ENCODE data around the gene APLP1.
A peak's percentile ranks its signal among the peaks of the same experiment; 100 is the strongest.
"Not testable (repeated sequence)": the region's sequence is repeated elsewhere in the genome, so short reads cannot be mapped to it uniquely, and the experiment has no call there.

Gene APLP1

GRCh38 chr19:35861640-35862160 lies 6.7 kb upstream of the APLP1 start:
- CTCF ChIA-PET, result no interaction called here
- H3K4me3 ChIP-seq (ENCODE audit: control insufficient read depth in 1 of 7, extremely low read depth in 1 of 7, insufficient read depth in 4 of 7, low read depth in 2 of 7, low read length in 6 of 7), result no peak overlapping the region
- no peaks in the 10 kb centered on the region for H3K36me3 ChIP-seq (ENCODE audit: control insufficient read depth in 4 of 4, insufficient read depth in 4 of 4, low read length in 3 of 4)
- peaks cover 0 to 9% (median 0%) of the 10 kb centered on the region in 5 experiments for H3K9me3 ChIP-seq (ENCODE audit: control extremely low read depth in 1 of 5, control insufficient read depth in 4 of 5, insufficient read depth in 2 of 5, low read depth in 1 of 5, low read length in 4 of 5)
- no peak for DNase-seq
- H3K27me3 ChIP-seq (replicated peaks in 2 of 5; ENCODE audit: control insufficient read depth in 4 of 5, insufficient read depth in 5 of 5, low read length in 4 of 5), result peaks cover 0 to 91% (median 49%) of the 10 kb centered on the region in 5 experiments
- POLR2A ChIA-PET, result no interaction called here
- WGBS (ENCODE audit: insufficient coverage), result 47% methylated on average over 18 of the region's 19 CpGs
- H3K27ac ChIP-seq (ENCODE audit: insufficient read depth in 1 of 2, low read depth in 1 of 2, low read length in 2 of 2, poor library complexity in 1 of 2, severe bottlenecking in 2 of 2), result no peak overlapping the region
- peaks cover 0 to 13% (median 6%) of the 10 kb centered on the region in 4 experiments for H3K4me1 ChIP-seq (ENCODE audit: control extremely low read depth in 1 of 4, control insufficient read depth in 4 of 4, insufficient read depth in 4 of 4, low read length in 3 of 4)

DNA sequence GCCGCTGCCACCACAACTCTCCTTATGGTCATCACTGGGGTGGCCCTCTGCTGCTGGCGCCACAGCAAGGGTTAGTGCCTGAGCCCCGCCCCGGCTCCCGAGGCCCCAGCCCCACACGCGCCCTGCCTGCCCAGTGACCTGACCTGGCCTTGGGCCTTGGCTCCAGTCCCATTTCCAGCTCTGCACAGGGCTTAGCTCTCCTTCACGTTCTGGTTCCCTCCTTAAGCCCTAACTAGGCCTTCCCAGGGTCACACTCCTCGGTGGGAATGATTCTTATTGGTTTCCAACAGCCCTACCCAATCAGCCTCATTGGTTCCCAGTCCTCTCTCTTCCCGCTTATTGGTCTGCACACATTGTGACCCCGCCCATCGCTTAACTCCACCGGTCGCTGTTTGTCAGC lies 5.8 kb upstream of the APLP1 start:
- Histone ChIP-seq H3K9me3 (ENCODE audit: control extremely low read depth in 1 of 5, control insufficient read depth in 4 of 5, insufficient read depth in 2 of 5, low read depth in 1 of 5, low read length in 4 of 5) (peaks cover 0 to 9% (median 0%) of the 10 kb centered on the region in 5 experiments), H3K4me1 (ENCODE audit: control extremely low read depth in 1 of 4, control insufficient read depth in 4 of 4, insufficient read depth in 4 of 4, low read length in 3 of 4) (peaks cover 0 to 5% (median 0%) of the 10 kb centered on the region in 4 experiments), H3K4me3 (ENCODE audit: control insufficient read depth in 1 of 7, extremely low read depth in 1 of 7, insufficient read depth in 4 of 7, low read depth in 2 of 7, low read length in 6 of 7) (no peak overlapping the region), H3K27ac (ENCODE audit: insufficient read depth in 1 of 2, low read depth in 1 of 2, low read length in 2 of 2, poor library complexity in 1 of 2, severe bottlenecking in 2 of 2) (no peak overlapping the region), H3K27me3 (replicated peaks in 2 of 5; ENCODE audit: control insufficient read depth in 4 of 5, insufficient read depth in 5 of 5, low read length in 4 of 5) (peaks cover 0 to 91% (median 51%) of the 10 kb centered on the region in 5 experiments), H3K36me3 (ENCODE audit: control insufficient read depth in 4 of 4, insufficient read depth in 4 of 4, low read length in 3 of 4) (no peaks in the 10 kb centered on the region)
- 93% methylated on average over 14 of the region's 14 CpGs for WGBS (ENCODE audit: insufficient coverage)
- no peak for DNase-seq
- POLR2A ChIA-PET, result no interaction called here
- CTCF ChIA-PET, result no interaction called here

GRCh38 chr19:35863018-35863417 lies 5.4 kb upstream of the APLP1 start:
- H3K27me3 ChIP-seq (replicated peaks in 2 of 5; ENCODE audit: control insufficient read depth in 4 of 5, insufficient read depth in 5 of 5, low read length in 4 of 5), result peaks cover 0 to 91% (median 49%) of the 10 kb centered on the region in 5 experiments
- H3K36me3 ChIP-seq (ENCODE audit: control insufficient read depth in 4 of 4, insufficient read depth in 4 of 4, low read length in 3 of 4), result no peaks in the 10 kb centered on the region
- H3K27ac ChIP-seq (ENCODE audit: insufficient read depth in 1 of 2, low read depth in 1 of 2, low read length in 2 of 2, poor library complexity in 1 of 2, severe bottlenecking in 2 of 2), result no peak overlapping the region
- H3K4me3 ChIP-seq (ENCODE audit: control insufficient read depth in 1 of 7, extremely low read depth in 1 of 7, insufficient read depth in 4 of 7, low read depth in 2 of 7, low read length in 6 of 7), result no peak overlapping the region
- 90% methylated on average over 5 of the region's 5 CpGs for WGBS (ENCODE audit: insufficient coverage)
- CTCF ChIA-PET, result no interaction called here
- no peak for DNase-seq
- POLR2A ChIA-PET, result no interaction called here
- H3K9me3 ChIP-seq (ENCODE audit: control extremely low read depth in 1 of 5, control insufficient read depth in 4 of 5, insufficient read depth in 2 of 5, low read depth in 1 of 5, low read length in 4 of 5), result peaks cover 0 to 9% (median 0%) of the 10 kb centered on the region in 5 experiments
- H3K4me1 ChIP-seq (ENCODE audit: control extremely low read depth in 1 of 4, control insufficient read depth in 4 of 4, insufficient read depth in 4 of 4, low read length in 3 of 4), result peaks cover 0 to 5% (median under 1%) of the 10 kb centered on the region in 4 experiments

DNA sequence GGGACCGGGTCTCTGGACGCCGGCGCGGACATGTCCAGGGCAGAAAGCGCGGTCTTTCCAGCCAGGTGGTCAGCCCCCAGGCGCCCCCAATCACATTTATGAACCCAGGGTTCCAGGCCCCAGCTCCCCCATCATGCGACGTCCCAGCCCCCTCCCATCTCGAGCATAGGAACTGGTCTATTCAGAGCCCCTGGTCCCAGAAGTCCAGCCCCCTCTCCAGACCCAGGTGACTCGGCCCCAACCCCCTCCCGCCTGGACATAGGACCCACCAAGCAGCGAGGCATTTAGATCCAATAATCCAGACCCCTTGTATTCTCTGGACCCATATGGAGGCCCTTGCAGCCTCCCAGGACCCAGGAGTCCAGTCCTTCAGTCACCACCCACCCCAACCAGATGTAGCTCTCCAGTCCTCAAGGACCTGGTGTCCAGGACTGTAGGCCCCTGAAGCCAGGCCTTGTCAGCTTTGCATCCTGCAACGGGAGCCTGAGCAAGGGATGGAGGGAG lies 501 bp downstream of the APLP1 start:
- DNase-seq, result no peak
- Histone ChIP-seq H3K36me3 (ENCODE audit: control insufficient read depth in 4 of 4, insufficient read depth in 4 of 4, low read length in 3 of 4) (no peaks in the 10 kb centered on the region), H3K4me1 (ENCODE audit: control extremely low read depth in 1 of 4, control insufficient read depth in 4 of 4, insufficient read depth in 4 of 4, low read length in 3 of 4) (peaks cover 0 to 22% (median 15%) of the 10 kb centered on the region in 4 experiments), H3K9me3 (ENCODE audit: control extremely low read depth in 1 of 5, control insufficient read depth in 4 of 5, insufficient read depth in 2 of 5, low read depth in 1 of 5, low read length in 4 of 5) (no peaks in the 10 kb centered on the region), H3K4me3 (ENCODE audit: control insufficient read depth in 1 of 7, extremely low read depth in 1 of 7, insufficient read depth in 4 of 7, low read depth in 2 of 7, low read length in 6 of 7) (peak overlapping the region in 3 of 7 experiments; percentile 28 to 50 (median 43)), H3K27ac (ENCODE audit: insufficient read depth in 1 of 2, low read depth in 1 of 2, low read length in 2 of 2, poor library complexity in 1 of 2, severe bottlenecking in 2 of 2) (no peak overlapping the region), H3K27me3 (replicated peaks in 2 of 5; ENCODE audit: control insufficient read depth in 4 of 5, insufficient read depth in 5 of 5, low read length in 4 of 5) (peaks cover 0 to 79% (median 27%) of the 10 kb centered on the region in 5 experiments)
- POLR2A ChIA-PET, result no interaction called here
- CTCF ChIA-PET, result interaction anchor here (1.3 kb wide), 1 partner anchor 62 kb away, joined by 5 read pairs; no protein-coding TSS in a partner anchor
- WGBS (ENCODE audit: insufficient coverage), result 2% methylated on average over 8 of the region's 15 CpGs

- Histone ChIP-seq H3K4me1 (ENCODE audit: control extremely low read depth in 1 of 4, control insufficient read depth in 4 of 4, insufficient read depth in 4 of 4, low read length in 3 of 4) (peaks cover 0 to 22% (median 15%) of the 10 kb centered on the region in 4 experiments), H3K9me3 (ENCODE audit: control extremely low read depth in 1 of 5, control insufficient read depth in 4 of 5, insufficient read depth in 2 of 5, low read depth in 1 of 5, low read length in 4 of 5) (no peaks in the 10 kb centered on the region), H3K4me3 (ENCODE audit: control insufficient read depth in 1 of 7, extremely low read depth in 1 of 7, insufficient read depth in 4 of 7, low read depth in 2 of 7, low read length in 6 of 7) (peak overlapping the region in 3 of 7 experiments; percentile 24 to 43 (median 33)), H3K27me3 (replicated peaks in 2 of 5; ENCODE audit: control insufficient read depth in 4 of 5, insufficient read depth in 5 of 5, low read length in 4 of 5) (peaks cover 0 to 75% (median 27%) of the 10 kb centered on the region in 5 experiments), H3K27ac (ENCODE audit: insufficient read depth in 1 of 2, low read depth in 1 of 2, low read length in 2 of 2, poor library complexity in 1 of 2, severe bottlenecking in 2 of 2) (no peak overlapping the region), H3K36me3 (ENCODE audit: control insufficient read depth in 4 of 4, insufficient read depth in 4 of 4, low read length in 3 of 4) (no peaks in the 10 kb centered on the region)
- peak; percentile 86 to 92 (median 91) for DNase-seq
- CTCF ChIA-PET, result interaction anchor here (0.9 to 1.3 kb wide), 2 partner anchors 50 to 62 kb away, joined by 4 to 5 read pairs; no protein-coding TSS in a partner anchor
- under 1% methylated on average over 43 of the region's 51 CpGs for whole genome bisulfite sequencing (ENCODE audit: insufficient coverage)
- POLR2A ChIA-PET, result interaction anchor here (0.6 kb wide), 1 partner anchor 307 kb away, joined by 4 read pairs; no protein-coding TSS in a partner anchor
Measured at GRCh38 chr19:35869327-35870123, 1.2 kb downstream of the APLP1 start.

GRCh38 chr19:35870124-35870736 lies 1.9 kb downstream of the APLP1 start:
- peak overlapping the region in 3 of 7 experiments; percentile 2 to 43 (median 24) for H3K4me3 ChIP-seq (ENCODE audit: control insufficient read depth in 1 of 7, extremely low read depth in 1 of 7, insufficient read depth in 4 of 7, low read depth in 2 of 7, low read length in 6 of 7)
- peaks cover 0 to 69% (median 27%) of the 10 kb centered on the region in 5 experiments for H3K27me3 ChIP-seq (replicated peaks in 2 of 5; ENCODE audit: control insufficient read depth in 4 of 5, insufficient read depth in 5 of 5, low read length in 4 of 5)
- H3K27ac ChIP-seq (ENCODE audit: insufficient read depth in 1 of 2, low read depth in 1 of 2, low read length in 2 of 2, poor library complexity in 1 of 2, severe bottlenecking in 2 of 2); H3K9me3 ChIP-seq (ENCODE audit: control extremely low read depth in 1 of 5, control insufficient read depth in 4 of 5, insufficient read depth in 2 of 5, low read depth in 1 of 5, low read length in 4 of 5); DNase-seq; H3K36me3 ChIP-seq (ENCODE audit: control insufficient read depth in 4 of 4, insufficient read depth in 4 of 4, low read length in 3 of 4): not testable (repeated sequence)
- WGBS (ENCODE audit: insufficient coverage), result 36% methylated on average over 25 of the region's 26 CpGs
- peaks cover 0 to 22% (median 15%) of the 10 kb centered on the region in 4 experiments for H3K4me1 ChIP-seq (ENCODE audit: control extremely low read depth in 1 of 4, control insufficient read depth in 4 of 4, insufficient read depth in 4 of 4, low read length in 3 of 4)
- POLR2A ChIA-PET, result interaction anchor here (0.6 kb wide), 1 partner anchor 308 kb away, joined by 4 read pairs; no protein-coding TSS in a partner anchor
- CTCF ChIA-PET, result interaction anchor here (0.9 kb wide), 1 partner anchor 51 kb away, joined by 4 read pairs; no protein-coding TSS in a partner anchor
